HG02588 (cell line): ENCODE results near the gene GFPT2.

Experiments
- ATAC-seq: cut with Tn5 transposase; IDR thresholded peaks from one replicate; pipeline ENCODE4 v1.9.1; 2021; ENCODE audit warnings: mild to moderate bottlenecking, moderate library complexity; ENCODE audit not compliant: unreplicated experiment

Gene GFPT2

DNA sequence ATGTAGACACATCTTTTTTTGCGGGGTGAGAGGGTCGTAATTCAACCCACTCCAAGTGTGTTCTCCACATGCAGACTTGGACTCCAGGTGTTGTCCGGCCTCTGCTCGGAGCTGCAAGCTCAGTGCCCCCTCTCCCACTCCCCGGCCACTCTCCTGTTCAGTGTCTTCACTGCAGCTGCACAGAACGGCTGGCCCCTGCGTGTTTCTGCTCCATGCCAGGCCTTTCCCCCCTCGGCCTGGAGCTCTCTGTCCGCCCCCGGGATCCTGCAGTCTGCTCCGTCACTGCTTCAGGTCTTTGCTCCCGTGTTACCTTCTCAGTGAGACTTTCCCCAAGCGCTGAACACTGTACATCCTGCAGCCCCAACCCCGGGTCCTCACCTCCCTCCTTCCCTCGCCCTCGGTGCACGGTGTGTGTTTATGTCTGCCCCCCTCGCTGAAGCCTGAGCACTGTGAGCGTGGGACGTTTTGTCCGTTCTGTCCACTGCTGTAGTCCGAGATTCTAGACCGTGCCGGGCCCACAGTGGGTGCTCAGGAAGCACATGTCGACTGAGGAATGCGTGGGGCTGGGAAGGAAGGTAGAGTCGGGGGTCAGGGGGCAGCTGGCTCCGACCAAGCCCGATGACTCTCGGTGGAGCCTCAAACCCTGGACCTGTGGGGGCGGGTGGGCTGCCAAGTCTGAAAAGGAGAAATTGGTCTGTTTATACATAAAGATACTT lies 26.4 kb upstream of the GFPT2 start:
- no peak for ATAC-seq

DNA sequence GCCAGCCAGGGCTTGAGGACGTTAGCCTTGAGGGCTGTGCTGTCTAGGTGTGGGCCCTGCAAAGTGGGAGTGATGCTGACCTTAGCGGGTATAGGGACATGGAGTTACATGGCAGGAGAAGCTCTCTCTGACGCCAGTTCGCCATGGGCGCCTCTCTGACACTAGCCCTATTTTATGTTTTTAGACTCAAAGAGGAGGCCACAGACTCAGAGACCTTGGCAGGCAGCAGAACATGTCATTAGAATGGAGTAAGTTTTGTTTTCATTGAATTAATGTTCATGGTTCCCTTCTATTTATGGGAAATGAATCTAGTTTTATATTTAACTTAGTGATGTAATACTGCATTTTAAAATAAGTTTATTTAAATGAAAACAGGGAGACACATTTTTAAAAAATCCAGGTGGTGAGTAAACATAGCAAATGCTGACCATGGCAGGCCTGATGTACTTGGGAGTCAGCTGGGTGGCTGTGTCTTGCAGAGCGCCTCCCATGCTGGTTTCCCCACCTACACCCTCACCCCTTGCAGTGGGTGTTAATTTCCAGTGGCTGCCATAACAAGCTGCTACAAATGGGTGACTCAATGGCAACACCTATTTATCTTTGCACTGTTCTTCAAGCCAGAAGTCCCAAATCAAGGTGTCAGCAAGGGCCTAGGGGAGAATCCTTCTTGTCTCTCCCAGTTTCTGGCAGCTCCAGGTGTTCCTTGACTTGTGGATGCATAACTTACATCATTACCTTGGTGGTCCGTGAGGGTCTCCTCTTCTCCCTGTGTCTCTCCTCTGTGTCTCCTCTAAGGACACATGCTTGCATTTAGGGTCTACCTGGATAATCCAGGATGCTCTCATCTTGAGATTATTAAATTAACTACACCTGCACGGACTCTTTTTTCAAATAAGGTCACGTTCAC lies 25.6 kb upstream of the GFPT2 start:
- ATAC-seq = no peak

GRCh38 chr5:180377556-180378197 lies 24.5 kb upstream of the GFPT2 start:
- ATAC-seq = no peak

DNA sequence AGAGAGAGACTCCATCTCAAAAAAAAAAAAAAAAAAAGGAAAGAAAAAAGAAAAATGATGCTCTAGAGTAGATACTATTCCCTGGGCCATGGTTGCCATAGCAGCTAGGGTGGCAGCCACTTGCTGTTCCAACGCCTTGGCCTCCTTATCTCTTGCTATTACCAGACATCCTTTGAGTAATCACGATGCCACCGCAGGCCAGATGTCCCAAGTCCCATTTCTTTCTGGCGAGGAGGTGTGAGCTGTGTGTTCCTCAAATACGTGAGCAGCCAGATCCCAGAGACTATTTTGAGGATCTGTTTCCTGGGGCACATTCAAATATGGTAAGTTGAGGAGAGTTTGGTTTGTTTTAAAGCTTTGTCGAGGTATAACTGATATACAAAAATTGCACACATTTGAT lies 23.4 kb upstream of the GFPT2 start:
- ATAC-seq = no peak

DNA sequence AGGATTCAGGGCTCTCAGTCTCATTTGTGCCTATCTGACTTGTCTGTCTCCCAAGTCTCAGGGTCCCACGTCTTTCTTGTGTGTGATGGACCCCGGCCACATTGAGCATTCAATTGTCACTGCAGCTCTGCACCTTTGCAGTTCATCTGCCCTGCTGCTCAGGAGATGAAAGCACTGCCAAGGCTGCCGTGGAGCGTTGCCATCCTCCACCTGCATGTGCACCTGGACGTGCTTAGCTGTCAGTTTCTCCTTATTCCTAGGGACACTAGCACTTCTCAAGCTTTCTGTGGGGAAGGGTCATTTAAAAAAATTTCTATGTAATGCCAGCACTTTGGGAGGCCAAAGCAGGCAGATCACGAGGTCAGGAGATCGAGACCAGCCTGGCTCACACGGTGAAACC lies 22.8 kb upstream of the GFPT2 start:
- no peak for ATAC-seq

GRCh38 chr5:180375291-180375690 lies 22.2 kb upstream of the GFPT2 start:
- no peak for ATAC-seq

- no peak for ATAC-seq
Measured at GRCh38 chr5:180373870-180374269, 20.7 kb upstream of the GFPT2 start.

- ATAC-seq = no peak
Measured at GRCh38 chr5:180373454-180373853, 20.3 kb upstream of the GFPT2 start.

- no peak for ATAC-seq
Measured at GRCh38 chr5:180371949-180372348, 18.8 kb upstream of the GFPT2 start.

- ATAC-seq = no peak
Measured at GRCh38 chr5:180370861-180371641, 17.9 kb upstream of the GFPT2 start.

GRCh38 chr5:180367991-180368390 lies 14.9 kb upstream of the GFPT2 start:
- ATAC-seq = no peak

GRCh38 chr5:180367300-180367699 lies 14.2 kb upstream of the GFPT2 start:
- no peak for ATAC-seq

GRCh38 chr5:180366326-180366725 lies 13.2 kb upstream of the GFPT2 start:
- ATAC-seq = no peak

- no peak for ATAC-seq
Measured at GRCh38 chr5:180365829-180366228, 12.7 kb upstream of the GFPT2 start.

DNA sequence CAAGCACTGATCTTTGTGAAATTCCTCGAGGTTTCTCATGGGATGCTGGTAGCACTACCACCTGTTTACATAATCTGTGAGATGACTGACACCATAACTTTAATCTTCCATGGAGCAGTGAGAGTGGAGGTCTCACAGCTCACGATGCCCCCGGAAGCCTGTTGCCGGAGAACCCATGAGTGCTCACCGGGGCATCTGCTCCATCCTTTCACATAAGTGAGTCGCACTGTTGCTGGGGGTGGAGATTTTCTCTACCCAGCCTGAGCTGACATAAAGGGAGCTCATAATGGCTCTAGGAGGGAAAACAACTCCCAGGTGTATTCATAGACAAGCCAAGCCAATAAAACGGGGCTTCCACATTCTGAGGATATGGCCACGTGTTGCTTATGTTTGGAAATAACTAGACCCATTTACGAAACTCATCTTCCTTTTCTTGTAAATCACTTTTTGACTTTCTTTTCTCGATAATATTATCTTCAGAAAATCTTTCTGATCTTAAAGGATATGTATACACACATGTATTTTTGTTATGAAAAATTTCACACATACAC lies 11.2 kb upstream of the GFPT2 start:
- ATAC-seq = no peak

GRCh38 chr5:180360078-180360957 lies 7.2 kb upstream of the GFPT2 start:
- no peak for ATAC-seq

DNA sequence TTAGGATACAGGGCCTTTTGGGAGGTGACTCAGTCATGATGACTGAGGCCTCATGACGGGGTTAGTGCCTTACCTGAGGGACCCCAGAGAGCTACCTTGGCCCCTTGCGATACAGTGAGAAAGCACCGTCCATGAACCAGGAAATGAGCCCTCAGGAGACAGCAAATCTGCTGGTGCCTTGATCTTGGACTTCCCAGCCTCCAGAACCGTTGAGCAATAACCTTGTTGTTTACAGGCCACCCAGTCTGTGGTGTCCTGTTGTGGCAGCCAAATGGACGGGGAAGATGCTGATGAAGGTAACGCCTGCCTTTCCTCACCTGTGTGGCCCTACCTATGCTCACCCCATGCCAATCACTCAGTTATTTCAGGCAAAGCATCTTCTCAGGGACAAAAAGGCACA lies 5.6 kb upstream of the GFPT2 start:
- no peak for ATAC-seq

DNA sequence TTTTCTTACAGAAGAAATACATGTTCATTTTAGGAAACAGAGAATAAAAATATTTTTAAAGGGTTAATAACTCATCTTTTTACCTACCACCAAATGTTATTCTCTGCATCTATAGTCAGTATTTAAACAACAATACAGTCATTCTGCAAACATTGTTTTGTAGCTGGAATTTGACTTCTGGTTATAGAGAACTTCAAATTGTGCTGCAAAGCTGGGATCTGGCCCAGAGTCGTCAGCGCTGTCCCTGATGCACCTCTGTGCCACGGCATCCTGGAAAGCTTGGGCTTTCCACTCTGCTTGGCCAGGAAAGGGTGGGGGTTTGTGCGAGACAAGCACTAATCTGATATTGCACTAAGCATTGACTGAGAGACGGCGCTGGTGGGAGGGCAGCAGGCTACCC lies 5.0 kb upstream of the GFPT2 start:
- ATAC-seq = no peak

DNA sequence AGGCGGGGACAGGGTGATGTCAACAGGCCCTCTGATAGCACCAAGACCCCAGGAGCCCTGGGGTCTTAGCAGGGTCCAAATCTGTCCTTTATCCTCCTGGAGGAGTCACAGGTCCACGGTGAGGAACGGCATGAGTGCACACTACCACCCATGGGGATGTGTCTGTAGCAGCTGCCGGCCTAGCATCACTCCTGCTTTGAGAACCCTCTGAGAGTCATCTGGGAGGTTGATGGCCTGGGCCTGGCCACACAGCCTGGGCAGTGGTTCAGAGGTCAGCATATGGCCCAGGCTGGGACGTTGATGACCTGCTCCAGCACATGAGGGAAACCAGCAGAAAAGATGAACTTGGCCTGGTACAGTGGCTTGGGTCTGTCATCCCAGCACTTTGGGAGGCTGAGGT lies 1.8 kb upstream of the GFPT2 start:
- no peak for ATAC-seq

DNA sequence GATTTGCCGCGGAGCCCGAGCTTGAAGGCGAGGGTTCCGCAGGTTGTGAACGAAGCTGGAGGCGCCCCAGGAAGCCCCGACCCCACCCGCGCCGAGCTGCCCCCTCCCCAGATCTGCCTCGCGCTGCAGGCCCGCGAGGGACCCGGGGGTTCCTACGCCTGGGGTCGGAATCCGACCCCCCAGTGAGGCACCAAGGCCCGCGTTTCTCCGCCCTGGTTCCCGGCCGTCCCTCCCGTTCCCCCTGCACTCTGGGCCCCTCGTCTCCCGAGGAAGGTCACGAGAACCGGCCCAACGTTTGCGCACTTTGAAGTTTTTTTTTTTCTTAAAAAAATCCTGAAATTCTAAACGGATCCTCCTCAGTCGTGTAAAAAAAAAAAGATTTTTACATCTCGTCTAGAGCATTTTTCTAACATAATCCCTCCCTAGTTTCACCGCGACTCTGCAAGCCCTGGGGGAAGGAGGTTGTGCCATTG lies 880 bp upstream of the GFPT2 start:
- no peak for ATAC-seq
